Muscle of arm (tissue), 14 donors: ENCODE results near the gene FBXW4. TPM values are rescaled to one million over a fixed set of nuclear protein-coding genes. Genes with fewer than 3 reads are reported as not detected.

ENCODE experiments used
- DNase-seq: peaks from one replicate; pipeline ENCODE4 v3.0.0-alpha.2; 2013
- long read RNA-seq, 11 donors: transcript quantifications; one replicate each; lab custom pipeline, GENCODE V29; 2026
- polyA plus RNA-seq, 12 donors: library from polyadenylated mRNA; unstranded; fragments of 120-200 nt; gene quantifications; one replicate each; pipeline ENCODE4 v1.2.1, GENCODE V29; 2013; ENCODE audit not compliant: insufficient read length in 12 of 12

Gene FBXW4
- 10 to 100 TPM in 11 of 12 donors, not detected in 1; 25.0 to 55.3 (median 49.9) TPM for polyA plus RNA-seq
- long read RNA-seq, donor 1, partial matches to known transcripts = 0 of 5 reads
- long read RNA-seq, donor 1, other reads (novel, unspliced or antisense) = 0 of 5 reads
- long read RNA-seq, donor 2, partial matches to known transcripts = 0 of 4 reads
- long read RNA-seq, donor 2, other reads (novel, unspliced or antisense) = 0 of 4 reads
- long read RNA-seq, donor 3, partial matches to known transcripts = 0 of 2 reads
- long read RNA-seq, donor 3, other reads (novel, unspliced or antisense) = 0 of 2 reads
- long read RNA-seq, donor 4, partial matches to known transcripts = 13 of 15 reads
- long read RNA-seq, donor 4, other reads (novel, unspliced or antisense) = 0 of 15 reads
- long read RNA-seq, donor 5 = 0 reads
- long read RNA-seq, donor 6, partial matches to known transcripts = 0 of 2 reads
- long read RNA-seq, donor 6, other reads (novel, unspliced or antisense) = 0 of 2 reads
- long read RNA-seq, donor 7 = 0 reads
- long read RNA-seq, donor 8, transcript FBXW4-201 (9 exons, 2,483 nt) = major isoform, 7 of 15 reads
- long read RNA-seq, donor 8, partial matches to known transcripts = 8 of 15 reads
- long read RNA-seq, donor 8, other reads (novel, unspliced or antisense) = 0 of 15 reads
- long read RNA-seq, donor 9, partial matches to known transcripts = 5 of 8 reads
- long read RNA-seq, donor 9, other reads (novel, unspliced or antisense) = 0 of 8 reads
- long read RNA-seq, donor 10, transcript FBXW4-201 (9 exons, 2,483 nt) = major isoform, 13 of 29 reads
- long read RNA-seq, donor 10, partial matches to known transcripts = 16 of 29 reads
- long read RNA-seq, donor 10, other reads (novel, unspliced or antisense) = 0 of 29 reads
- long read RNA-seq, donor 11, partial matches to known transcripts = 0 of 3 reads
- long read RNA-seq, donor 11, other reads (novel, unspliced or antisense) = 0 of 3 reads

GRCh38 chr10:101694674-101695403 lies at the start of gene FBXW4:
TSS of gene FBXW4 (minus strand) at chr10:101695170. CDS start at chr10:101695105, 65 bp downstream.
- peak; percentile 54 for DNase-seq

- no peak for DNase-seq
These were observed 49.3 kb upstream of the FBXW4 start for GRCh38 chr10:101744267-101744666.

GRCh38 chr10:101741938-101742337 lies 47.0 kb upstream of the FBXW4 start:
- DNase-seq = no peak

GRCh38 chr10:101736666-101737065 lies 41.7 kb upstream of the FBXW4 start:
- no peak for DNase-seq

GRCh38 chr10:101732096-101732495 lies 37.1 kb upstream of the FBXW4 start:
- DNase-seq = no peak

GRCh38 chr10:101726115-101726387 lies 31.1 kb upstream of the FBXW4 start:
- no peak for DNase-seq

GRCh38 chr10:101725296-101726114 lies 30.5 kb upstream of the FBXW4 start:
- peak; percentile 21 for DNase-seq

GRCh38 chr10:101724446-101724845 lies 29.5 kb upstream of the FBXW4 start:
- no peak for DNase-seq

- DNase-seq = no peak
These were observed 28.2 kb upstream of the FBXW4 start for GRCh38 chr10:101723176-101723575.

GRCh38 chr10:101721806-101722205 lies 26.8 kb upstream of the FBXW4 start:
- no peak for DNase-seq

- no peak for DNase-seq
These were observed 25.7 kb upstream of the FBXW4 start for GRCh38 chr10:101720606-101721230.

GRCh38 chr10:101718690-101719275 lies 23.8 kb upstream of the FBXW4 start:
- no peak for DNase-seq

- DNase-seq = no peak
These were observed 22.1 kb upstream of the FBXW4 start for GRCh38 chr10:101716891-101717659.

GRCh38 chr10:101712997-101713396 lies 18.0 kb upstream of the FBXW4 start:
- DNase-seq = no peak

GRCh38 chr10:101710793-101711192 lies 15.8 kb upstream of the FBXW4 start:
- DNase-seq = no peak

GRCh38 chr10:101710059-101710695 lies 15.2 kb upstream of the FBXW4 start:
- DNase-seq = no peak

- no peak for DNase-seq
These were observed 14.5 kb upstream of the FBXW4 start for GRCh38 chr10:101709359-101710058.

GRCh38 chr10:101708870-101709269 lies 13.9 kb upstream of the FBXW4 start:
- DNase-seq = no peak
